DMS53 (cell line): ENCODE results near the gene TMEM37.
"Not testable (repeated sequence)": the region's sequence is repeated elsewhere in the genome, so short reads cannot be mapped to it uniquely, and the experiment has no call there.

Source experiments
- DNase-seq: peaks from one replicate; lab custom pipeline; 2025; lab: John Stamatoyannopoulos, UW

Gene TMEM37, protein sequence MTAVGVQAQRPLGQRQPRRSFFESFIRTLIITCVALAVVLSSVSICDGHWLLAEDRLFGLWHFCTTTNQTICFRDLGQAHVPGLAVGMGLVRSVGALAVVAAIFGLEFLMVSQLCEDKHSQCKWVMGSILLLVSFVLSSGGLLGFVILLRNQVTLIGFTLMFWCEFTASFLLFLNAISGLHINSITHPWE

DNA sequence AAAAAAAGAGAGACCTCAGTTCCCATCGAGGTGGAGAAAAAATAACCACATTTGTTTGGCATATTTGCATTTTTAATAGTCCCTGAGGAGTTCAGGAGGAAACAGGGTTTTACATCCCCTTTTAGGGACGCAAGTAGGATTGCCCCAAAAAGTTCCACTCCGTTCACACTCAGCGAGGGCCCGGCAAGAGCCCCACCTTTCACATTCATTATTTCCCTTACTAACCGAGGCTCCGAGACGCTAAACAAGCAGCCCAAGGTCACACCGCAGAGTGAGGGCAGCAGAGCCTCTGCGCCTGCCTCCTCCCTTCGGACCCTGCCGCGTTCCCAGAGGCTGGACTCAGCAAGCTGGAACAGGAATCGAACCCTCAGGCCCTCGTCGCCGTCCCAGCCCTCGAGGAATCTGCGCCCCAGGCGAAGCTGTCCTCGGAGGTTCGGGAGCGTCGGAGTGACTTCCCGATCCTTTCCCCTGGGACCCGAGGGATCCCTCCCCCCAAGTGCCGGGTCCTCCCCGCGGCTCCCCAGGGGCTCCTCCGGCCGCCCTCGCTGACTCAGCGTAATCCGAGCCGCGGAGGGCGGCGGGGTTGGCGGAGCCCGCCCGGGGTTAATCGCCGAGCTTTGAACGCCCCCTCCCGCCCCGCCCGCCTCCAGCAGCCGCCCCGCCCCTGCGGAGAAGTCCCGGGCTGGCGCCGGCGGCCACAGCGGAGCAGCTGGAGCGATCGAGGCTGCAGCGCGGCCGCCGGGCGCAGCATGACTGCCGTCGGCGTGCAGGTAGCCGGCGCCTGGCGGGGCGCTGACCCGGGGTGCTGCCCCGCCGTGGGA, at the start of gene TMEM37:
TSS of gene TMEM37 (plus strand) at position 700 of the 821 bp plus-strand sequence. CDS start at position 750, 50 bp downstream.
- DNase-seq, result peak; percentile 83

DNA sequence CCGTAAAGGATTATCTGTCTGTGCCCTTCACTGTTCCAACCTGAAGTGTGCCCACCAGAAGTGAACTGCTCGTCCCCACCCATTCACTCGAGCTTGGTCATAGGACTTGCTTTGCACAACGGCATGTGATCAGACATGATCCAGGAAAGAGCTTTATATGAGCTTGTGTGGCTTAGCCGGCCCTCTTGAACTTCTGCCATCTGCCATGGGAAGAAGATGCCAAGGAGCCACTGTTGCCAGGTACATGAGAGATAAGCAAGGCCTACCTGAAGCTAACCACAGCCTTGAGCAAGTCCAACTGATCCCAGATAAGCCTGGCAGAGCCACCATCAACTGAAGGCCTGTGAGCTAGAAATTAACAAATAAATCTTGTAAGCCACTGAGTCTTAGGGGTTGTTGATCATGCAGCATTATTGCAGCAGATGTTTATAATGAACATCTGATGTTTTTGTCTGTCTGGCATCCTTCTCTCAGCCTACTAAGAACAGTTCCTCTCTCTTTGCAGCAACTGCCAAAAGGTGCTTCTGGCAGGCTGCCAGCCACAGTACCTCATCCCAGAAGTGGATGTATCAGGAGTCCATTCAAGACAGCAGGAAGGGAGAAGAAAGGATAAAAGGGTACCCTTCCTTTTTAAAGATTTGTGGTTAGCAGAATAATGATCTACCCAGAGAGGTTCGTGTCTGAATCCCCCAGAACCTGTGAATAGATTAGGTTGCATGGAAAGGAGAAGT, 48.1 kb upstream of the TMEM37 start:
- DNase-seq, result peak; percentile 31

DNA sequence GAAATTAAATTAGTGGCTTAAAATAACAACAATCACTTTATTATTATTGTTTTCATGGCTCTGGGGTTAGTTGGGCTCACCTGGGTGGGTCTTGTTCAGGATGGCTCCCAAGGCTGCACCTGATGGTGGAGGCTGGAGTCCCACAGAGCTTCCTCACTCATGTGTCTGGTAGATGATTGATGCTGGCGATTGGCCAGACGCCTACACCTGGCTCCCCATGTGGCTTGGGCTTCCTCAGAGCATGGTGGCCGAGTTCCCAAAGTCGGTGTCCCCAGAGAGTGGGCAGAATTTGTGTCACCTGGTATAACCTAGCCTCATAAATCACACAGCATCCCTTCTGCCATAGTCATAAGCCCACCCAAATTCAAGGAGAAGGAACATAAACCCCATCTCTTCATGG, 46.7 kb upstream of the TMEM37 start:
- no peak for DNase-seq

DNA sequence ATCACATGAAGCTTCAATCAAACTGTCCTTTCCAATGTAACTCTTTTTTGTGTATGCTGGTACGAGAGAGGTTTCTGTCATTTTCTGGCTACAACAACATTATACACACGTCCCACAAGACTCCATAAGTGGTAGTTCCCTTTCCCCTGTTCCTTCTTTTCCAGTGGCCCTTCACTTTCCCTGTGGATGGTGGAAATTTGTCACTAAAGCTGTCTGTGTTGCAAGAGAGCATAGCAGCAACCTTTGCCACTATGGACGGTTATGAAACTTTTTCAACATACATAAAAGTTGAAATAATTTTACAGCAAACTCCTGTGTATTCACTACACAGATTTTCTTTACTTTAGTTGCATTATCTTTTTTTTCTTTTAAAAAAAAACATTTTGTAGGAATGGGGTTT, 46.2 kb upstream of the TMEM37 start:
- no peak for DNase-seq

DNA sequence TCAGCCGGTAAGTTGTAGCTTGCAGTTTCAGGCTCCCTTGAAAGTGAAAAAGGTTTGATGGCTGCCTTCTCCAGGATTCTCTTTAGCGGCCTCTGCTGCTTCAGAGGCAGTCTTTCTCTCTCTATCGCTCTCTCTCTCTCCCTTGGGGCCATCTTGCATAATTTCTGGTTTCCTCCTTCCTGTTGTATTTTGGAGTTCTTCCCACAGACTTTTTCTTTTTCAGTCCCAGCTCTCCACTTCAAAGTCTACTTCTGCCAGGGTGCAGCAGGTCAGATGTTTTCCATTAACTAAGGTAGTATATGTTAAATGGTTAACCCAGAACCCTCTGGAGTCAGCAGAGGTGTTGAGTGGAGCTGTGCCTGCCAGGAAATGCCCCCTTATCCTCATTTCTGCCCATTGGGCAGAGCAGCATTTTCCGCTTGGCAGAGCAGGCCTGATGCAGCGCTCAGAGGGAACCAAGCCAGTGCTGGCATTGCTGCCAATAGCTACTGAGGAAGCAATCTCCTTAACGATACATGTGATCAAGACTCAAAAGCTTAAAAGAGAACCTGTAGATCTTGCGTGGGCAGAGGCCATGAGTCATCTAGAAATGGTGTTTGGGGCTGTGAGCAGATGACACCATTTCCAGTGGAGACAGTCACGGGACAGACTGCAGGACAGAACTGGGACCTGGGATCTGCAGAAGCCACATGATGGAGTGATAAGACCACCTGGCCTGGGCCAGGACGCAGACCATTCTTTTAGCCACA, 44.1 kb upstream of the TMEM37 start:
- no peak for DNase-seq

DNA sequence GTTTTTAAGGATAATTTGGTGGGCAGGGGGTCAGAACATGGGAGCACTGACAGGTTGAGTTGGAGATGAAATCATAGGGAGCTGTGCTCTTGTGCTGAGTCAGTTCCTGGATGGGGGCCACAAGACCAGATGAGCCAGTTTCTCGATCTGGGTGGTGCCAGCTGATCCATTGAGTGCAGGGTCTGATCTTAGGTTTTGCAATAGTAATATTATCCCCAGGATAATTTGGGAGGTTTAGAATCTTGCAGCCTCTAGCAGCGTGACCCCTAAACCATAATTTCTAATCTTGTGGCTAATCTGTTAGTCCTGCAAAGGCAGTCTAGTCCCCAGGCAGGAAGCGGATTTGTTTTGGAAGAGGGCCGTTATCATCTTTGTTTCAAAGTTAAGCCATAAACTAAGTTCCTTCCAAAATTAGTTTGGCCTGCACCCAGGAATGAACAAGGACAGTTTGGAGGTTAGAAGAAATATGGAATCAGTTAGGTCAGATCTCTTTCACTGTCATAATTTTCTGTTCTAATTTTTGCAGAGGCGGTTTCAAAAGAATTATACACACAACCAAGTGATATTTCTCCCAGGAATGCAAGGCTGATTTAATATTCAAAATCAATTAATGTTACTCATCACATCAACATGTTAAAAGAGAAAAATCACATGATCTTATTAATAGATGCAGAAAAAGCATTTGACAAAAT, 41.9 kb upstream of the TMEM37 start:
- peak; percentile 45 for DNase-seq

DNA sequence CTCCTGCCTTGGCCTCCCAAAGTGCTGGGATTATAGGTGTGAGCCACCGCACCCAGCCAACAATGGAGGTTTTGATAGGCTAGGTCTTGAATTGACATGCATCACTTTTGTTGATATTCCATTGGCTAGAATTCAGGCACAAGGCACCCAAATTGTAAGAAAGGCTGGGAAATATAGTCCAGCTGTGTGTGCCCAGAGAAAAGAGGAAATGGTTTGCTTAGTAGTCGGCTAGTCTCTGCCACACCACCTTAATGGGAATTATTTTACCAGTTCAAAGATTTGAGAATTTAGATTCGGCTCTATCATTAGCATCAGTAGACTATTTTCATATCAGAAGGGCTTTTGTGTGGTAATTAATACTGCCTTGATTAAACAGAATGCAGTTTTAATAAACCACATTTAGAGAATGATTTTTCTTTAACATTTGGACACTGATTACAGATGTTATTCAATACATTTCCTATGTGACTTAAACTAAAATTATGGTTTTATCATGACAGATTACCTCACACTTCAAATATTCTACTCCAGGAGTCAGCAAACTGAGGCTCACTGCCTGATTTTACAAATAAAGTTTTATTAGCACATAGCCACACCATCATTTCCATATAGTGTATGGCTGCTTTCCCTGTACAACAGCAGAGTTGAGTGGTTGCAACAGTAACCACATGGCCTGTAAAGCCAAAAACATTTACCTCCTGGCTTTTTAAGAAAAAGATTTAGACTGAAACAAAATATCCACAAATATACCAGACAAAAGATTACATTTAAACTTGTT, 37.5 kb upstream of the TMEM37 start:
- DNase-seq, result no peak

DNA sequence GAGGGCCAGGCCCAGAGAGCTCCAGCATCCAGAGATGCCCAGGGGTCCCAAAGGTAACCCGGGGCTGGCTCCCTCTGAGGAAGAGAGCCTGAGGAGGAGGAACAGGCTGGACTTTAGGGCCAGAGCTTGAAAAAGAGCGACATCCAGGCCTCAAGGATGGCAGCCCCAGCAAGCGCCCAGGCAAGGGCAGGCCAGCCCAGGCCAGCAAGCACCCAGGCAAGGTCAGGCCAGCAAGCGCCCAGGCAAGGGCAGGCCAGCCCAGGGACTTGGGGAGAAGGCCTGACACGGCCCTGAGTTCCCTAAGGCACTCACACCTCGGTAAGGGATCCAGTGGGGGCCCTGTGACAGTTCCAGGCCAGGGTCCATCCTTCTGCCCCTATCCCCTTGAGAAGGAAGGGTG, 34.5 kb upstream of the TMEM37 start:
- no peak for DNase-seq

DNA sequence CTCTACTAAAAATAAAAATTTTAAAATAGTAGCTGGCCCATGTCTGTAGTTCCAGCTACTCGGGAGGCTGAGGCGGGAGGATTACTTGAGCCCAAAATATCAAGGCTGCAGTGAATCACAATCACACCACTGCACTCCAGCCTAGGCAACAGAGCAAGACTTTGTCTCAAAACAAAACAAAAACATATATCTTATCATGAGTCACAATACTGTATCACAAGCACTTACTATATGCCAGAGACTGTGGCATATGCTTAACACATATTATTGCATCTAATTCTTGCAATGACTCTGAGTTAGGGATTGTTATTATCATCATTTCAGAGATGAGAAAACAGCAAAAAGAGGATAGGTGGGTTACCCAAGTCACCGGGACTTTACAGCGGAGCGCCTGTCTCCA, 29.5 kb upstream of the TMEM37 start:
- DNase-seq, result no peak

DNA sequence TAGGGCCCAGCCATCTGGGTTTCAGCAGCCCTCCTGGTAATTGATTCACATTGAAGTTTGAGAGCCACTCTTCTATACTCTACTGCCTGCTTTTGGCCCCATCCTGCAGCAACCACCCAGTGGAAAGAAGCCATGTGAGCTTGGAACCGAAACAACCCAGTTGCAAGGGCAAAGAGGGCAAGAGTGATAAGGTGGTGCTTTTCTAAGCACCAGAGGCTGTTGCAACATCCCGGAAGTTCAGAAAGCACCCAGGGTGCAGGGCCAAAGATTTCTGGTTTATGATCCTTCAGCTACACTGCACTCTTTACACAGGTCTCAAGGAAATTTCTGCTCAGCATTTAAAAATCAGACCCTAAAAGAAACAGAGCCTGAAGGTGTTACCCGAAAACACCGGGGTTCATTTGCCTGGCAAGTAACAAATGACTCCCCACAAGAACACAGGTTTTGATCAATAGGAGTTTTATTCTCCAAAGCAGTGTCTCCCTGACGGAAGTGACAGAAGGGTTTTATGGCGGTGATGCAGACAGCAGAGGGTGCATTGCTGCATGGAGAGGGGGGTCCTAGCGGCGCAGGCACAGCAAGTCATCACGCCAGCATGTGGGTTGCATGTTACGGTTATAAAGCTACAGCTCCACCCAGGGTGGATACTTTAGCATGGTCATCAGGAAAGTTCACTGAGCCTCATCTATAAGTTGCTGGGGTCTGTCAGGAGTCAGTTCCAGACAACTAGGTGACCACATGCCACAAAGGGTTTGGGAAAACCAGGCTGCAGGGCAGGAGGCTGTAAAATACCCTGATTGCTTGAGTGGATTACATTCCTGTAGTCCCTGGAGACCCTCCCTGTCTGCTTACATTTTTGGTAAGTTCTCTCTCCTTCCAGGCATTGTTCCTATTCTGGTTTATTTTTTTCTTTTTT, 28.8 kb upstream of the TMEM37 start:
- no peak for DNase-seq

DNA sequence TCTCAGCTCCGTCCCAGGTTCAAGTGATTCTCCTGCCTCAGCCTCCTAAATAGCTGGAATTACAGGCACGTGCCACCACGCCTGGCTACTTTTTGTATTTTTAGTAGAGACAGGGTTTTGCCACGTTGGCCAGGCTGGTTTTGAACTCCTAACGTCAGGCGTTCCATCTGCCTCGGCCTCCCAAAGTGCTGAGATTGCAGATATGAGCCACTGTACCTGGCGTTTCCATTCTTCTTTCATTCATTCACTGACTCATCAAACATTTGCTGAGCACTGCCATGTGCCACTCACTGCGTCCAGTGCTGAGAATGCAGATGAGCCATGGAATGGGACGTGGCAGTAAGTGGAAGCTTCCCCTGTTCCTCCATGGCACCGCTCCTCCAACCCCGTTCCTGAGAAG, 28.0 kb upstream of the TMEM37 start:
- DNase-seq, result not testable (repeated sequence)

DNA sequence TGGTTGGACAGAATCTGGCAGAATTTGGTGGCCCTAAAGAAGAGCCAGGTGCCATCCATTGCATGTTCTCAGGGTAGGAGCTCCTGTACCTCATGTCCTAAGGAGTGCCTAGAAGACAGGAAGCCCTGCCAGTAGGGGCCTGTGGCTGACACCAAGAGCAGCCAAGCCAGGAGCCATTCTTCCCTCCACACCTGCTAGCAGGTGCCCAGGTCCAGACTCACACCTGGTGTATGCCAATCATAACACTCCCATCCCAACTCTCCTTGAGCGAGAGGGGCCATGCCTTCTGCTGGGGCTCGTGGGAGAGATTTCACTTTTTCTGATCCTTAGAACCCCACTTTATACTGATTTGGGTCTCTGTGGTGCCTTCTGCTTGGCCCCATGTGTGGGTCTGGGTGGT, 26.5 kb upstream of the TMEM37 start:
- no peak for DNase-seq

DNA sequence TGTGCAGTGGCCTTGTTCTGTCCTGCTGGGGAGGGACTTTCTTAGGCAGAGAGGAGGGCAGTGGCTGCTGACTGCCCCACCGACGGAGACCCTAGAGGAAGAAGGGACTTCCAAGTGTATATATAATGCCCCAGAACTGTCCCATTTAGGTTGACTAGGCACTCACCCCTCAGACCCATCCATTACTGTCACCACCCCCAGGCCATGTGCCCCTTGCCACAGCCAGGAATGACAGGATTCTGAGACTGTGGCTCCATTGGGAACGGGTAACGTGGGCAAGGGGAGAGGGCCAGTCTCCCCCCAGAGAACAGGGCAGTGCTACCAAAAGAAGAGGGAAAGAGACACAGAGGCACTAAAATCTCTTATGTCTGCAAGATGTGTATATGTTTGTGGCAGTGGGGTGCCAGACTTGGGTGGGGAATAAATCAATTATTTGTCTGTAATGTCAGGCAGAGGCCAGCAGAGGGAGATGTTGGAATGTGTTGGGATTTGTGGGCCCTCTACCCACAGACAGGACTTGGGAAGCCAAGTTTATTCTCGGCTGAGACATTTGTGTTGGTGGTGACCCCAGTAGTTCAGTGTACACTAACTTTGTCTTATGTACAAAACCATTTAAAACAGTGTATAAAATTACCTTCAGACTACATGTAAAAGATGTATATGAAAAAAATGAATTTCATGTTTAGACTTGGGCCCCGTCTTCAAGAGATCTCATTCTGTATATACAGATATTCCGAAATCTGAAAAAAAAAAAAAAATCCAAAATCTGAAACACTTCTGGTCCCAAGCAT, 24.0 kb upstream of the TMEM37 start:
- DNase-seq, result peak; percentile 76

DNA sequence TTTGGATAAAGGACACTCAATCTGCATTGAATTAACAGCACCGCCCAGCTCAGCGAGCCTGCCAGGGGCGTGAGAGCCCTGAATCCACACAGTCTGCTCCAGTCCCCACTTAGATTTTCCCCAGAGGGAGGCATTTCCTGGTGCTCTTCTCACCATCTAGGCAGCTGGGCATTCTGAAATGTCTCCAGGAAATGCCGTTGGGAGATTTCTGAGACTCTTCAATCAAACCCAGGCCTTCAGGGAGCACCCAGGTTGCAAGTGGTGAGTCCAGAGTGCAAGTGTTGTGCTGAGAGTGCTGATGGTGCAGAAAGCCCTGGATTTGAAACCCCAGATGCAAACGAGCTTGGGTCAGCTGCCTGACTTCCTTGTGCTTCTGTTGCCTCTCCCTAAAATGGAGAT, 23.4 kb upstream of the TMEM37 start:
- DNase-seq, result peak; percentile 53

DNA sequence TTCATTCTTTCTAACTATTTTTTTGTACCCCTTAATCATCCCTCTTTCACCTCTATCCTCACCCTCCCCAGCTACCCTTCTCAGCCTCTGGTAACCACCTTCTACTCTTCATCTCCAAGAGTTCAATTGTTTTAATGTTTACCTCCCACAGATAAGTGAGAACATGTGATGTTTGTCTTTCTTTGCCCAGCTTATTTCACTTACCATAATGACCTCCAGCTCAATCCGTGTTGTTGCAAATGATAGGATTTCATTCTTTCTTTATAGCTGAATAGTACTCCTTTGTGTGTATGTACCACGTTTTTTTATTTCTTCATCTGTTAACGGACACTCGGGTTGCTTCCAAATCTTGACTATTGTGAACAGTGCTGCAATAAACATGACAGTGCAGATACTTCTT, 22.1 kb upstream of the TMEM37 start:
- peak; percentile 65 for DNase-seq

DNA sequence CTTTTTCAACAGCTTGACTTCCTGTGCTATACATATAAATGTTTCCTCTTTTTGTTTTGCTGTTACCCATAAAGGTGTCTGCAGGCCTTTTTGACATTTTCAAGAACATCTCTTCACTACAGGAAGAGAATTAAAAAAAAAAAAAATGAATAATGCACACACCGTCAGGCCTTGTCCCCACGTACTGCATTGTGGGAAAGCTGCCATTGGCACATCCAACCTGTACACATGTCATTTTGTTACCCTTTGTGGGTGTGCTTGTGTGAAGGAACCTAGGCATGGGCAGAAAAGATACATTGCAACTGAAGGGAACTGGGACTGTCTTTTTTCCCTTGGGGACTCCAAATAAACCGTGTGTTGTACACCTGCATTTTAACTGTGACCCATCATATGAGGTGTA, 16.8 kb upstream of the TMEM37 start:
- no peak for DNase-seq

DNA sequence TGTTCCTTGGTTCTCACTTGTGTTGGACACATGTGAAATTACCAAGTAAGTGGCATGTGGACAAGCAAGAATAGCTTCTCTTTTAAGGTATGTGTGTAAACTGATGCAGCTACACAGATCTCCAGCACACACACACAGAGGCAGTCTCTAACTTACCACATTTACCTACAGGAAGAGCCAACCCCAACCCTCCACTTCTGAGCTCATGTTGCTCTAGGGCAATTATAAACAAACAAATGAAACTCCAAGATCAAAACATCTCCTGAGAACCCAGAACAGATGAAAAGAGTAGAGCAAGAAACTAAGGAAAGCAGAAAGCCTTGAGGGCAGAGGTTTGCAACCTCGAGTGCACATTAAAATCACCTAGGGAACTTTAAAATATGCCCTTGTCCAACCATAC, 16.0 kb upstream of the TMEM37 start:
- DNase-seq, result no peak

DNA sequence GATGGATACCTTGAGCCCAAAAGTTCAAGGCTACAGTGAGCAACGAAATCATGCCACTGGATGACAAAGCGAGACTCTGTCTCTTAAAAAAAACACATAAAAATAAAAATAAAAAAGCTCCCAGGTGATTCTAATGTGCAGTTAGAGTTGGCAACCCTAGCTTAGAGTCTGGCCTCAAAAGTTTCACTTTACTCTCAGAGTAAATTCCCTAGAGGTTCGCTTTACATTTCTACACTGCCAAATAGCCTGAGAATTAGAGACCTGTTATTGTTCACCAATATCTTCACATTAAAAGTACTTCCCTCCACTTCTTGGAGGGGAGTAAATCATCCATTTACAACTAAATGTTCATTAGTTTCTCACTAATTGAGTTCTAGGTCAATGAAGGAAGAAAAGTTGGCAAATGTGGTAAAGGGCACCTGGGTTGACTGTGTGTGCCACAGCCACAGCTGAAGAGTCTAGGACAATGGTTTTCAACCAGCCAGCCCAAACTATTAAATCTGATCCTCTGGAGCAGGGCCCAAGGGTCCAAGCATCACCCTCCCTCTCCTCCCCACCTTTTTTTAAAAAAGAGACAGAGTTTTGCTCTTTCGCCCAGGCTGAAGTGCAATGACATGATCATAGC, 15.2 kb upstream of the TMEM37 start:
- no peak for DNase-seq

DNA sequence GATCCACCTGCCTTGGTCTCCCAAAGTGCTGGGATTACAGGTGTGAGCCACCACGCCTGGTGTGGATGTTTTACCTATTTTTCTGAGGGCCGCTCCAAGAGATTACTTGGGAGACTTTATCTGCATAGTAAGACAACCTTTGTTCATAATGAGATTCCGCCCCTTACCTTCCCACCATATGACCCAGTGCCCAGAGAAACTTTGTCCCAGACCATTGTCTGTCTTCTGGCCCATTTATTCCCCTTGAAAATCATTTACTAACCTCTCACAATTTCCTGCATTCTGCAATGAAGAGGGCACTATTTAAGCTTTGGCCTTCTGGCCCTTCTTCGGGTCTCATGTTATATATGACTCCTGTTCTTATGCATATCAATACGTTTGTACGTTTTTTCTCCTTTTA, 13.7 kb upstream of the TMEM37 start:
- DNase-seq, result no peak
